ENCODE data around the gene CRYAA.

The CRYAA gene

DNA sequence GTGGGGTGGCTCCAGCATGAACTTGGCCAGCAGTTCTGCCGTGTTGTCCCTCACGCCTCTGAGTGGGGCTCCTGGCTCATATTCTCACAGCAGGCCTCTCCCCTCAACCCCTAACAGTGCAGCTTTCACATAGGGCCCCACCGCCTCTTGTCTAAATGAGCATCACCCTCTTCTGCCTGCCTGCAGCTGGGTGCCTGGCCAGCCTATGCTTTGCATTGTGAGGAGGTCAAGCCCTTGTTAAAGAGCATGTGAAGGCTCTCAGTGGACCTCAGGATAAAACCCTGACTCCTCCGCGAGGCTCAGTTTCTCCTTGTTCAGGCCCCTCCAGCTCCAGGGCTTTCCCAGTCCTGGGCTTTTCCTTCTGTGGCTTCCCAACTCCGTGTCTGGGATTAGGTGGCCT is 34.8 kb downstream of the CRYAA start:
- DNase-seq (ENCODE audit: low read depth), result no peak

GRCh38 chr21:43204638-43205037 is 35.8 kb downstream of the CRYAA start:
- DNase-seq (ENCODE audit: low read depth), result no peak

GRCh38 chr21:43206231-43207042 is 37.6 kb downstream of the CRYAA start:
- no peak for DNase-seq (ENCODE audit: low read depth)

GRCh38 chr21:43207043-43207315 is 38.2 kb downstream of the CRYAA start:
- no peak for DNase-seq (ENCODE audit: low read depth)

DNA sequence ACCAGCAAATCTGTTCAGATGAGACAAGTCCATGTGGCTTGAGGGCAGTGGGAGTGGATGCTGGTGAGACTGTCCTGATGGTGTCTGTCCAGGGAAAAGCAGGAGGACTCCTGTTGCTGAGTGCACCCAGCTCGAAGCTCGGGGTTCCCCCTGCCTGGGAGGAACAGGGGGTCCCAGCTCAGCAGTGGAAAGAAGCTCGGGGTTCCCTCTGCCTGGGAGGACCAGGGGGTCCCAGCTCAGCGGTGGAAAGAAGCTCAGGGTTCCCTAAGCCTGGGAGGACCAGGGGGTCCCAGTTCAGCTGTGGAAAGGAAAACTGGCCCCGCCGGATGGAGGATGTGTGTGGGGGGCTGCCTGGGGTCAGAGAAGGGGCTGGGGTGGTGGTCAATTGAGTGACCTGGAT is 39.1 kb downstream of the CRYAA start:
- DNase-seq (ENCODE audit: low read depth), result no peak

DNA sequence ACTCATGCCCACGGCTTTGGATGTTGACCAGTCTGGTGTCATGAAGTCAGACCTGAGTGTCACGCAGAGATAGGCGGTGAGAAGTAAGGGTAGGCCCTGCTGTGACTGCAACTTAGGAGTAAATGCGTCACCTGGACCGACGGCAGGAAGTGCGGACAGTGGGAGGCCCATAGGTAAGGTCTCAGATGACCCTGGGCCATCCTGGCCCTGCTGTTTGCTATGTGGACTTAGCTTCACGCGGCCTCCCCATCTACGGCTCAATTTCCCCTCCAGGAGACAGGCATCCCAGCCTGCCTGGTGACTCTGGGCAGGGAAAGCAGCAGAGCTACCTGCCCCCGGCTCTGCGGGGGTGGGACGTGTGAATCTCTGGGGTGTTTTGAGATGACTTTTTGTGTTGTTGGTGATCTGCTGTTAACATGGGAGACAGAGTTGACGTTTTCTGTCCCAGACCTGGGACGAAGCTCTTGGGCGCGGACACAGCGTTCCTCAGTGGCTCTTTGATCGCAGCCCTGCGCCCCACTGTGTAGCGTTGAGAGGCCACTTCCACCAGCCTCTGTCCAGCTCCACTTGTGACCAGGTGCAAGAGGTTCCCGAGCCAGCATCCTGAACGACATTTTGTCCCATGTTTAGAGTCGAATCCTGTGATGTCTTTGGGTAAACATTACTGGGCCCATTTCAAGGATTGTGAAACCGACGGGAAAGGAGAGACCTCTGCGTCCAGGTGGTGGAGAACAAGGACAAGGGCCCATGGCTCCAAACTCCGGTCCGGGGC is 39.9 kb downstream of the CRYAA start:
- DNase-seq (ENCODE audit: low read depth), result no peak

DNA sequence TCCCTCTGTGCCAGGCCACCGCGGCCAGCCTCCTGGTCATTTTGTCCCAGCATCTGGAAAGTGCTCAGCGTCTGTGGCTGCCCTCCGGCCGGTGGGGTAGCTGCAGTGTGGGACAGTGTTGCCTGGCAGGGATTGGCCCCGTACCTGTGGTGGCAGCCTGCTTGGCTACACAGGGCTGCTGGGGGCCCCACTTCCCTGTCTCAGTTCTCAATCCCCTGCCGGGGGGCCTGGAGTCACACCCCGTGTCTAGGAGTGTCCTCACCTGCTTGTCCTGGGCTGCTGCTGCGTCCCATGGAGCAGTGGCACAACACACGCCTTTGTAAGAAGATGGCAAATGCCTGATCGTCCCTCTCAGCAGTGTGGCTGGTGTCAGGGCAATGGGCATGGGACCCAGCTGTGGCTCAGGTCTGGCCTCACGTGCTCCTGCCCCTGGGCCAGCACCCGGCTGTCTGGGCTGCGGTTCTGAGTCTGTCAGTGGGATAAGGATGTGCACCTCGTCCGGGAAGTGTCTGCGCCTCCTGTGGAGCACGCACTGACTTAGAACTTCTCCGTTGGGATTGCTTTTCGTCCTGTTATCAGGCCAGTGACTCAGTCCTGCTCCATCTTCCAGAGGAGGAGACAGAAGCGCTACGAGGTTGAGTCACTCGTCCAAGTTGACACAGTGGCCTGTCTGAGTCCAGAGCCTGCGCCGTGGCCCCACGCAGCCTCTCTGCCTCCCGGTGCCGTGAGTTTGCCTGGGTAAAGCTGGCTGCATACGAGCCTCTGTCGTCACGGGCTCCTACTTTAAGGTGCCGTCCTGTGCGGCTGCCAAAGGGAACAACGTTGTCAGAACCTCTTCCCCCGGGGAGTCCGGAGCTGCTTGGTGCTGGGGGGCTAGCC is 41.0 kb downstream of the CRYAA start:
- no peak for DNase-seq (ENCODE audit: low read depth)

DNA sequence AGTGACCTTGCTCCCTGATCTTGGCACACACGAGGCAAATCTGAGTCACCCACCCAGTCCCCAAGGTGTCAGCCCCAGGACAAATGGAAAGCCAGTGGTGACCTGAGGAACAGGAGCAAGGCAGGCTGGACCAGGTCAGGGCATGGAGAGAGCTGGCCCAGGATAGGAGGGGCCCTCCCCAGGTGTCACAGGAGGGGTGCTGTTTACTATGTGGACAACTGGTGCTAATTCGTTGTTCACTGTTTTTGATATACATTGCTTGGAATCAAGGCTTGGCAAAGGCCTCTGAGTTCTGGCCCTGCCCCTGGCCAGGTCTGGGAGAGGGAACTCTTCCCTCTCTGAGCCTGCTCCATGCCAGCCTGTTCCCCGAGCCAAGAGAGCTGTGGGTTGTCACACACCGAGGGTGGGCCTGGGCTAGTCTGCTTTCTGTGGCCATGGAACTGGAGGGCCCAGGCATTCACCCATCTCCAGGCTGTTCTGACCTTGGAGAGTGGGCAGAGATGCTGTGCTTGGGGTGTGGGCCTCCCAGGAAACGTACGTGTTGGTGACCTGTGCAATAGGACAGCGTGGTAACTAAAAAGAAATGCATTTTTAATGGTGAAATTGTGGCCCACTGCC is 41.8 kb downstream of the CRYAA start:
- no peak for DNase-seq (ENCODE audit: low read depth)

- DNase-seq (ENCODE audit: low read depth), result no peak
Measured at GRCh38 chr21:43211072-43211759, 42.4 kb downstream of the CRYAA start.

GRCh38 chr21:43211760-43212115 is 42.9 kb downstream of the CRYAA start:
- DNase-seq (ENCODE audit: low read depth), result no peak

All from GM04503 (cell line).